NCI-H82 (cell line): ENCODE data around the gene NUP210L.

Experiments
- DNase-seq: peaks from one replicate; lab custom pipeline; 2025; lab: John Stamatoyannopoulos, UW

NUP210L gene

GRCh38 chr1:154154534-154155191, at the start of gene NUP210L:
Gene NUP210L (minus strand): TSS chr1:154155073.
- peak; percentile 57 for DNase-seq

GRCh38 chr1:154199563-154199879, 44.6 kb upstream of the NUP210L start:
- no peak for DNase-seq

- DNase-seq: peak; percentile 92
Measured at GRCh38 chr1:154198756-154199562, 44.1 kb upstream of the NUP210L start.

- no peak for DNase-seq
Measured at GRCh38 chr1:154193821-154194220, 38.9 kb upstream of the NUP210L start.

- DNase-seq: no peak
Measured at GRCh38 chr1:154192476-154192875, 37.6 kb upstream of the NUP210L start.

- DNase-seq: no peak
Measured at GRCh38 chr1:154191990-154192461, 37.2 kb upstream of the NUP210L start, which contains the start of gene TPM3. Gene TPM3 (minus strand): TSS chr1:154192100. CDS start chr1:154192018, 82 bp downstream.

GRCh38 chr1:154190550-154190949, 35.7 kb upstream of the NUP210L start:
- no peak for DNase-seq

- DNase-seq: no peak
Measured at GRCh38 chr1:154186852-154187501, 32.1 kb upstream of the NUP210L start.

GRCh38 chr1:154186177-154186576, 31.3 kb upstream of the NUP210L start:
- DNase-seq: peak; percentile 99

- peak; percentile 99 for DNase-seq
Measured at GRCh38 chr1:154183046-154183915, 28.4 kb upstream of the NUP210L start.

- peak; percentile 70 for DNase-seq
Measured at GRCh38 chr1:154182344-154183045, 27.6 kb upstream of the NUP210L start.

- no peak for DNase-seq
Measured at GRCh38 chr1:154181944-154182343, 27.1 kb upstream of the NUP210L start.

- no peak for DNase-seq
Measured at GRCh38 chr1:154179946-154180687, 25.2 kb upstream of the NUP210L start.

- peak; percentile 97 for DNase-seq
Measured at GRCh38 chr1:154178911-154179811, 24.3 kb upstream of the NUP210L start.

- no peak for DNase-seq
Measured at GRCh38 chr1:154178013-154178412, 23.1 kb upstream of the NUP210L start.

- DNase-seq: no peak
Measured at GRCh38 chr1:154176337-154176736, 21.5 kb upstream of the NUP210L start.

- DNase-seq: no peak
Measured at GRCh38 chr1:154174654-154175053, 19.8 kb upstream of the NUP210L start.

- no peak for DNase-seq
Measured at GRCh38 chr1:154171880-154172279, 17.0 kb upstream of the NUP210L start.

GRCh38 chr1:154171223-154171583, 16.3 kb upstream of the NUP210L start:
- DNase-seq: no peak
